HCEC 1CT (cell line): ENCODE measurements around the gene SUN2.

Experiments used
- DNase-seq: peaks from one replicate; pipeline ENCODE4 v3.0.0-alpha.2; 2017

Gene SUN2

GRCh38 chr22:38694940-38695339 is 60.9 kb downstream of the SUN2 start:
- no peak for DNase-seq

- DNase-seq = no peak
These were observed 61.7 kb downstream of the SUN2 start for GRCh38 chr22:38694049-38694448.

GRCh38 chr22:38689651-38690050 is 66.1 kb downstream of the SUN2 start:
- DNase-seq = no peak

- no peak for DNase-seq
These were observed 70.0 kb downstream of the SUN2 start for GRCh38 chr22:38685761-38686160.

GRCh38 chr22:38684895-38685294 is 70.9 kb downstream of the SUN2 start:
- DNase-seq = no peak
